HG02610 (cell line): ENCODE measurements around the gene STK38L.
"Not testable (repeated sequence)": the region's sequence is repeated elsewhere in the genome, so short reads cannot be mapped to it uniquely, and the experiment has no call there.

Experiments used
- ATAC-seq: cut with Tn5 transposase; IDR thresholded peaks from one replicate; pipeline ENCODE4 v1.9.1; 2021; ENCODE audit warnings: mild to moderate bottlenecking, moderate library complexity; ENCODE audit not compliant: unreplicated experiment

STK38L gene

DNA sequence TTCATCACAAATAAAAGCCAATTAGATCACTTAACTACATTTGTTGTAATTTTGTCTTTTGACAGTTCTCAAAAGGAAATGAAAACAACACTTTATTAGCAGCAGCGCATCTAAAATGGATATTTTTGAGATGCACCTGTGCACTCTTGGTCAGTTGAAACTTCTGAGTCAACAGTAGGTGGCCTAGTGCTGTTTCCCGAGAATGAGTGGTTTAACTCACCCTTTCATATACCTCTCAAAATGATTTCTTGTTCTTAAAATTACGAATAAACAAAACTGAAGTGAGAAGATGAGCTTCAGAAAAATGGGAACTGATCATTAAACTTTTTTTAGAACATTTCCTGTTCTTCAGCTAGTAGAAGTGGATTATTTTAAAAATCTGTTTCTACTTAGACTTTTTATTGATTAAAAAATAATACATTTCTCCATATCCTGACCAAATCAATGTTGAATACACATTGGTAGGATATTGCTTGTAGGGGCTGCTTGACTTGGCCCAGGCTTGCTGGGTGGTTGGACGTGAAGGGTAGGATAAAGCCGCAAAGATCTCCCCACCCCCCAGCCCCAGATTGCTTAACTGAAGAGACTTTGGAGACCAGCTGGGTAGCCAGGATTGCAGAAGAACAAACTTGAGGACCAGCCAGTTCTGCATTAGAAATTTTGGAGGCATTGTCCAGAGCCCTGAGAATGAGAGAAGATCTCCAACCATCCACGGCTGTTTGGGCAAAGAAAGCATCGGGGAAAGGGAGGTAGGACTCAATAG lies 22.3 kb upstream of the STK38L start:
- peak; percentile 78 for ATAC-seq

DNA sequence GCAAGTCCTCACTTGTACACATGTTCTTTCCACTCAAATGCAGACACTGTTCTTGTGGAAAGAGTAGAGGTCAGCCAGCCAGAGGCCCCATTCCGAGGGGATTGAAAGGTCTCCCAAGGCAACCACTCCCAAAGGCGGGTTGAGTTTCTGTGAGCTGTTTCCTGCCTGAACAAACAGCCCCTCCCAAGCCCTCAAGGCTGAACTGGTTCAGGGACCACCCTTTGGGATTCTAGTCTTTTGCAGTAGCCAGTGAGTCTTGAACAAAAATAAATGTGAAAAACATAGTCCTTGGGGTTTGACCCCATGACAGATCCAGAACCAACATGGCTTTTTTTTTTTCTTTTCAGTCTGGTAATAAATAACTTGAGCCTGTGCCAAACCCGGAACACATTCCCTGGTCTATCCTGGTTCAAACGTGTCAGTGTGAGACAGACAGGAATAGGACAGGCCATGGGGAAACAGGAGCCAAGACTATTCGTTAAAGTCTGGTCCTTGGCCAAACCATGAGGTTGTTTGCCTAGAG lies 17.6 kb upstream of the STK38L start:
- ATAC-seq, result no peak

DNA sequence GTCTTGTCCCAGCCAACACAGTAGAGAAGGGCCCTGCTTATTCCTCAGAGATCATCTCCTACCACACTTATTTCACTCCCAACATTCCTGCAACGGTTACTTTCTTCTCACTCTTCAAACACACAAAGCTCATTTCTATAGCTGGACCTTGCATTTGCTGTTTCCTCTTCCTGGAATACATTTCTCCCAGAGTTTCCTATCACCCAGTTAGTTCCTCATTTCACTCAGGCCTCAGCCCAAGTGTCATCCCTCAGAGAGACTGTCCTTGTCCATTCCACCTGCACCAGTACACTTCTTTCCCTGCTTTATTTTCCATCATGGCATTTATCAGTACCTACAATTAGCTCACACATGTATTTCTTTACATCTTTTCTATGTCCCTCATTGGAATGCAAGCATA lies 14.7 kb upstream of the STK38L start:
- ATAC-seq, result no peak

DNA sequence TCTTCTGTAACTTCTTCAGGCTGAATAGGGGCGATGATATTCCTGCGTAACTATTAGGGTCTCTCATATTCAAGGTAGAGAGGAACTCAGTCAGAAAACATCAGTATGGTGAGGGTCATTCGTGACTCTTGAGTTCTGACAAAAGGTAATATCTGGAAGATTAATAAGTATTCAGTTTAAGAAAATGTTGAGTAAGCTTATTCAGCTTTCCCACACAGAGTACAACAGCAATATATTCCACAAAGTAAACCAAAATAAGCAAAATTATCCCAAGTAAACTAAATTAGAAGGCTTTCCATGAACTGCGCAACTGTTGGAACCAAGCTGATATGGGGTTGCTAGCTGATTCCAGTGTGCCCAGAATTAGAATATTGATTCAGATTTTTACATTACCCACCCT lies 12.7 kb upstream of the STK38L start:
- not testable (repeated sequence) for ATAC-seq

DNA sequence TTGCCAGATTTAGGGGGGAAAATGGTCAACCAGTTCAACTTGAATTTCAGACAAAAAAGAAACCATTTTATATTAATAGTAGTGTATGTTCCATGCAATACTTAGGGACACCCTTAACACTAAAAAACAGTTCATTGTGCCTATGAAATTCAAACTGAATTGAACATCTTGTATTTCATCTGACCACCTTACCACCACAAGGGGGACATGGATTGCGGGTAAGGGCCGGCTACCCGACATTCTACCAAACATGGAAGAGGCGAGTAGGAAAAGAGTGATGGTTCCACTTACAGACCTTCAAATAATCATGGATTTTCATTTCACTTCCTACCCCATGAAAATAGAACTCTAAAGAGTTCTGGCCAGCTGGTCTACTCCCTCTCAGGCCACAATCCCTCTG lies 10.3 kb upstream of the STK38L start:
- ATAC-seq, result no peak

DNA sequence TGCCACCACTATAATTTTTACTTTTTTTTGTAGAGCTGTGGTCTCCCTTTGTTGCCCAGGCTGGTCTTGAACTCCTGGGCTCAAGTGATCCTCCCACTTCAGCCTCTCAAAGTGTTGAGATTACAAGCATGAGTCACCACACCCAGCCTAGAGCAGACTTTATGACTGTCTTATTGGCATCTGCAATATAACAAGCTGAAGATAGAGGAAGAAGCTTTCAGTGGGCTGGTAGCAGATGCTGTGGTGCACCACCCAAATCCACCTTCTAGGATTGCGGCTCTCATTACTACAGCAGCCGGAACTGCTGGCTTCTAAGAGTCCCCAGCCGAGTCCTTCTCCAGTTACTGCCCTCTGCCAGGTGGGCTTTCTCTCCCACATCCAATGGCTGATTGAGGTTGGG lies 7.6 kb upstream of the STK38L start:
- no peak for ATAC-seq

DNA sequence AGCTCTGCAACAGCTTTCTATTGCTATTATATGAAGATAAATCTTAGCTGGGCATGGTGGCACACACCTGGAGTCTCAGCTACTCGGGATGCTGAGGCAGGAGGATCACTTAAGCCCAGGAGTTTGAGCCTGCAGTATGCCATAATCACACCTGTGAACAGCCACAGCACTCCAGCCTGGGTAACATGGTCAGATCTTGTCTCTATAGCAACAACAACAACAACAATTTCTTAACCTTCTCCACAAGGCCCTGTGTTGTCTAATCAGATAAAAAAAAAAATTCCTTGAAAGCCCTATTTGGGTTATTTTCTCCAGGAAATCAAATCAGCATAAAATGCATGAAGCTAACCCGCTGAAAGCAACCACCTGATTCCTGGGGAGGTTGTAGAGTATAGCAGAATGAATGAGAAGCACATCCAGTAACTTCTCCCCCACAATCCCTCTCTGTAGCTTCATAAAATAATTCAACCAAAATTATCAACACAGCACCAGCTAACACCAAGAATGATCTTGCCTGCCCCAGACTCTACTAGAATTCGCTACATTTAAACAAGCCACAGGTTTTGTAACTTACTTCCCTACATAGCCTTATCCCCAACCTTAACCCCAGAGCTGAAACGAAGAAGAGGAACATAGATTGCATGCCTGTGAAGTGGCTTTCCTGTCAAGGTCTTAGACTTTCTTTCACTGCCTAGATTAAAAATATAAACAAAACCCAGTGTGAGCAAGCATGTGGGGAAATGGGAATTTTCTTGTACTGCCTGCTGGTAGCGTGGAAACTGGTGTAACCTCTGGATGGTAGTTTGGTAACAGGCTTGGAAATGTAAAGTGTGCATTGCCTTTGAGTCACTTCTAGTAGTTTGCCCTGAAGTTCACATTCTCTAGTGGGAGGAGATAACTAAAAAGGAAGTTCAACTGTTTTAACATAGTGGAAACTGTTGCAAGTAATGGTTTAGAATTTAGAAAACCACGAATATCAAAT lies 6.0 kb upstream of the STK38L start:
- peak; percentile 67 for ATAC-seq

DNA sequence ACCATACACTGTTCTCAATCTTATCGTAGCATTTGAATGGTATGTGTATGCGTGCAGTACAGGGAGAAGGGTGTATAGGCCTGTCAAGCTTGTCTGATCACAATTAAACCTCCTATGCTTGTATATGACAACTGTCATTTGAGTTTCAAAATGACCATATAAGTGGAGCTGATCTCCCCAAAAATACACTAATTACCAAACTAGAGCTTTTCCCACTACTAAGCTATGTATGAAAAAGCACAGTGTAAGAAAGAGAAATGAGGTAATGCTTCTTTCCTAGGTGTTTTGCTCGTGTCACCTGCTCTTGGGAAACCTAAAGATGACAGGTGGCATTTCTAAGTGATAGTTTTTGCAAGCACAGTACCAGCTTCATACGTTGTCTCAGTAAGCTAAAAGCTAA lies 1.1 kb upstream of the STK38L start:
- peak; percentile 34 for ATAC-seq

DNA sequence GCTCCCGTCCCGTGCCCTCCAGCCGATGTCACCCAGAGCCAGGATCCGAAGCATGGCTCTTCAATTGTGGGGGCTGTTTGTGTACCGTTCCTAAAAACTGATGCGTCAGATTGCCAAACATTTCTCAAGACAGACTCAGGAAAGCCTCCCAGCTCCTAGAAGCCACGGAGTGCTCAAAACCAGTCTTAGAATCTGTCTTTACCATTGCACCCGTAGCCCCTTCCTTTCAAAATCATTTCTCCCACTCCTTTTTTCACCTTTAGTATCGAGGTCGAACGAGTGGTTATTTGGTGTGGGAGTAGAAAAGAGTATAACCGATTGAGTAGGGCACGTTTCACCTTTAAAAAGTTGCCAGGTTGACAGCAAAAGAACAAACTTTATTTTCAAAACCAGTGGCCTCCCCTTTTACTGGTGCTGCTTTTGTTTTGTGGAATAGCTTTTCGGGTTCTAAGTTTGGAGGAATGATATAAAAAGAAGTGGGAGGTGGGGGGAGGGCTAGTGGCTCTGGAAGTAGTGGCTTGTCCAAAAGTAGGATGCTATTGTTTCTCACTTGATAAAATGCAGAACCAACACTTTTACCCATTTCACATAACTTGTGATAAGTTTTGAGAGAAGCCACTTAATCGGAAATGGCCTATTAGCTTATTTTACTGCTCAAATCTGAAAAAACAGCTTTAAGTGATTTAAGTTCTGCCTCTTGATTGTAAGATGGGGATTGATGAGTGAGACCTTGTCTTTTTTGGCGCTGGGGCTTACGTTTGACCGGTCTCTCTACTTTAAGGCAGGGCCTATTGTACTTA lies 803 bp downstream of the STK38L start:
- no peak for ATAC-seq

DNA sequence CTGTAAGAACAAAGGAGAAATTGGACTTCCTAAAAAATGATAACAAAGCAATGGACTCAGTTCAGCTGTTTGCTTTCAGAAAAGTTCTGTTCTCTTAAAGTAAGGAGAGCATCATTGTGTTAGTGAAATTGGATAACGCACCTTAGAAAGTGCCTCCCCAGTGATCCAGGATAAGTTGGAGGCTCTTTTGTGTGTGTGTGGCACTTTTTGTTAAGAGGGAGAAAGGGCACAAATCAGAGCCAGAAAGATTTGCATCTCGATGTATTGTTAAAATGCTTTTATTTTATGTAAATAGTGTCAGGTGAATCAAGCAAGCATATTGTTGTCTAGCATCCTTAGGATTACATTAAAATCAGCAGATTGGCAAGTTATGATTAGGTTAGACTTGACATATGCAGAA lies 2.1 kb downstream of the STK38L start:
- ATAC-seq, result no peak

DNA sequence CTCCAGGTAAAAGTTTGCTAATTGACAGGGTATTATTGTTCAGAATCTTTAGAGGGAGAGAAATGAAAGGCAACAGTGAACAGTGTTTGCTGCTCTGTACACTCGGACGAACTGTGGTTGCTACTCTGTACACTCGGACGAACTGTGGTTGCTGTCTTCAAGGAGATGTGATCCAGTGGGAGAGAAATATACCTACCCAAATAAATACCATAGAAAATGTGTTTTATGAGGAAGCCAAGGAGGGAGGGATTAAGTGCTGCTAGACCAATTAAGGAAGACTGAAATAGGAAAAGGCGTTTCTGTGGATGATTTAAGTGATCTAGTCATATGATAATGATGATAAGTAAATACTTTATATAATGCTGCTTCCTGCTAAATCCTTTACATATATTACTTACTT lies 2.7 kb downstream of the STK38L start:
- no peak for ATAC-seq

DNA sequence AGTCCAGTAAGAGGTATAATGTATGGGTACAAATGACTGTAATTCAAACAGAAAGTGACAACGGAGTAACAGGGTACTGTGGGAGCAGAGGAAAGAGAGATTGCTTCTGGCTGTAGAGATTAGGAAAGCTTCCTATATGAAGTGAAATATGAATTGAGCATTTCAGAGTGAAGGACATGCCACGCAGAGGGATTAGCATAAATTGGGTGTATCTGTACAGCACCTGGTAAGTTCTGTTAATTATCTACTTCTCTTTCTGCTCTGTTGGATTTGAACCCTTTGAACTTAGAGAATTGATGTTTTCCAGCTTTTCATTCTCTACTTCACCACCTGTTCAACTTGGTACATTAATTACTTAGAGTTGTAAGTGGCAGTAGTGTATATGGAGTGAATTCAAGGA lies 8.8 kb downstream of the STK38L start:
- no peak for ATAC-seq

DNA sequence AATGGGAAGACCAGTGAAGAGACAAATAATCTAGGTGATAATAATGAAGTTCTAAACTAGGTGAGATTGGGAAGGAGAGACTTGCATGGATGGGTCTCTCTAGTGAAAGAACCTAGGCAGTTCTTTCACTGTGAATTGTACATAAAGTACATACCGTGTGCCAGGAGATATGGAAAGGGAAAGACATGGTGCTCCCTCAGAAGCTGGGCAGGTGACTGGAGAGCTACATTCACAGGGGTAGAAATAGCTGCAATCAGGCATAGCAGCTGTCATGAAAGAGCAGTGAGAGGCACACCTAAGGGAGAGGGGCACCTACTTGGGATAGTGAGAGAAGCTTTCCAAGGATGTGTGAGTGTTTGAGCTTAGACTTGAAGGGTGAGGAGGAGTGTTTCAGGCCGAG lies 9.3 kb downstream of the STK38L start:
- no peak for ATAC-seq

DNA sequence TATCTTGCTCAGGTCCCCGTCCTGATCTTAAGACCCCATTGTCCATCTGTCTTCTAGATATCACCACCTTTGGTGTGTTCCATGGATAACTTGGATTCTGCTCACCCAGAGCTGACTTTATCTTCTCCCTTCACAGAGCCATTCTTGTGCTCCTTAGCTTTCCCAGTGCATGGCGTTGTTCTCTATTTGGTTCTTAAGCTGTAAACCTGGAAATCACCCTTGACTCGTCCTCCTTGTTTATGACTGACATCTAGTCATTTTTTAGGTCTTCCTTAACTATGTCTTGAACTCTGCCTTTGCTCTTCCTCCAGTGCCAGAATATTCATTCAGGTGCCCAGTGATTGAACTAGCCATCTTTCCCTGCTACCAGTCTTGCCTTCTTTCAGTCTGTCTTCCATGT lies 11.7 kb downstream of the STK38L start:
- ATAC-seq, result no peak

DNA sequence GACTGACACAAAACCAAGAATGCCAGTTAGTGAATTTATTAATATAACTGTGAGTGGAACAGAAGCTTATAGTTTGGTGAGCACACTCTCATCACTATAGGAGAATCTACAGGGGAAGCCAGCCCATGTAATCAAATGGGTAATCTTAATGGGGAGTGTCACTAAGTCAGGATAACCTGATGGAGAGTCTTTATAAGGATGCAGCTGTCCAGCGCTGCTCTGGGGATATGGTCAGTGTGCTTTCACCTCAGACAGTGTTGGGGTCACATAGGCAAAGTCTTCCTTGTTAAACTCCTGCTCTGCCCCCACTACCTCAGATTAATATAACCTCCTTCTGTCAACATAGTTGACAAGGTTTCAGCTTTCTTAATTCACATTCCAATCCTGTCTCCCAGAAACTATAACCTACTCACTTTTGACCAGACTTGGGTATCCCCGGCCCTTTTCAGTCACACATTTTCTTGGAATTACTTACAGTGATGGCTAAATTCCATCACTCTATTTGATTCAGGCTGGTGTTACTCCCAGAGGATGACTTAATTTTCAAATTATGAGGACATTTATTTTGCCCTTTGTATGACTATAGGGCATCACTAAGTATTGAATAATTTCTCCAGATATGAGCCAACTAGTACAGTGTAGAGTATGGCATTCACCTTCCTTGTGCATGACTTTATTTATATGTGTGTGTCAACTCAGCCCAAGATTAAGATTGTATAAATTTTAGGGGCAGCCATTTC lies 13.2 kb downstream of the STK38L start:
- ATAC-seq, result no peak

DNA sequence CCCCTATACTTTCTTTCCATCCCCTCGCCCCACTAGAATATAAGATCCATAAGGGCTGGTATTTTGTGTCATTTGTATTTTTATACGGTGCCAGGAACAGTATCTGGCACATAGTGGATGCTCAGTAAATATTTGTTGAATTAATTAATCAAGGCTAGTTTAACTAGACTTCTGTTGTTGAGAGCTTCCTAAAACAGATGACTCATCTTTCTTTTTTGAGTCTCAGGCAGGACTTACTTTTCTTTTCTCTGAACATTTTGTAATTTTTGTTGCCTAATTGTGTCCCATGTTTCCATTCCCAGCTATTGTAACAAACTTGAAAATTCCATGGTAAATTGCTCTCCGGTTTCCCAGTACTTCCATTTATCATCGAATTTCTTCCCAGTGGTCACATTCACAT lies 16.7 kb downstream of the STK38L start:
- ATAC-seq, result no peak

DNA sequence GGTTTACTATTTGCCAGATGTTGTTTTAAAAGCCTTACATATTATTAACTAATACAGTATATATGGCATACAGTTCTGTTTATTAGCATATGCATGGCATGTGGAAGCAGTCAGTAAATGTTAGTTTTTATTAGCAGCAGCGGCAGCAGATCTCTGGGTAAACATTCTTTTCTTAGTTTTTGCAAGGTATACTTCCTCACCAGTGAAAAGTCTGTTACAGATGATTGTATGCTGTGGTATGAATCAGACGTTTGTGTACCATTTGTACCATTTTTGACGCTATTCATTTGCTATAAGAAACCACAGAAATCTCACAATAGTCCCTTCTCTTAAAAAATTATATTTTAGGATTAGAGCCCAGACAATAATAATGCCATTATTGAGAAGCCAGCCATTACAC lies 17.8 kb downstream of the STK38L start:
- no peak for ATAC-seq

DNA sequence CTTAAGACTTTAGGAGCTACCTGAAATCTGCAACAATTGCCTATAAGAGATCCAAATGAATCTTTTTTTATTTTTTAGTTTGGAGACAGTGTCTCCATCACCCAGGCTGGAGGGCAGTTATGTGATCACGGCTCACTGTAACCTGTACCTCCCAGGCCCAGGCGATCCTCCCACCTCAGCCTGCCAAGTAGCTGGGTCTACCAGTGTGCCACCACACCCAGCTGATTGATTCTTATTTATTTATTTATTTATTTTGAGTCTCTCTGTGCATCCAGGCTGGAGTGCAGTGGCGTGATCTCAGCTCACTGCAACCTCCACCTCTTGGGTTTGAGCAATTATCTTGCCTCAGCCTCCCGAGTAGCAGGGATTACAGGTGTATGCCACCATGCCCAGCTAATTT lies 26.1 kb downstream of the STK38L start:
- ATAC-seq, result no peak

DNA sequence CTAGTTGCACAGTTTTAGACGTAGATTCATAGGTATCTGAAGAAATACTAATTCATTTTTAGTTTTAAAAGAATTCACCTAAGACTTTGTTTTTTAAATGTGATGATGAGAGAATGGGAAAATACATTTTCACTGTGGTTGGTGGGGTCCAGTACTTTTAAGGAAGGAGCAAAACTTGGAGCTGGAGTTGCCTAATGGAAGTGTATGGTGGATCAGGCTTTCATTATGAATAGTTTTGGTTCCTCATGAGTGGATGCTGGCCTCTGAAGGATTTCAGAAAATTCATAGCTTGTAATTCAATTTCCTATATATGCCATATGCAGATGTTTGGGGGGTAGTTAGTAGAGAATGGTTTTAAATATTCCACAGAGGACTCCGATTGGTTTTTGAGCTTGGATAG lies 27.1 kb downstream of the STK38L start:
- ATAC-seq, result no peak

DNA sequence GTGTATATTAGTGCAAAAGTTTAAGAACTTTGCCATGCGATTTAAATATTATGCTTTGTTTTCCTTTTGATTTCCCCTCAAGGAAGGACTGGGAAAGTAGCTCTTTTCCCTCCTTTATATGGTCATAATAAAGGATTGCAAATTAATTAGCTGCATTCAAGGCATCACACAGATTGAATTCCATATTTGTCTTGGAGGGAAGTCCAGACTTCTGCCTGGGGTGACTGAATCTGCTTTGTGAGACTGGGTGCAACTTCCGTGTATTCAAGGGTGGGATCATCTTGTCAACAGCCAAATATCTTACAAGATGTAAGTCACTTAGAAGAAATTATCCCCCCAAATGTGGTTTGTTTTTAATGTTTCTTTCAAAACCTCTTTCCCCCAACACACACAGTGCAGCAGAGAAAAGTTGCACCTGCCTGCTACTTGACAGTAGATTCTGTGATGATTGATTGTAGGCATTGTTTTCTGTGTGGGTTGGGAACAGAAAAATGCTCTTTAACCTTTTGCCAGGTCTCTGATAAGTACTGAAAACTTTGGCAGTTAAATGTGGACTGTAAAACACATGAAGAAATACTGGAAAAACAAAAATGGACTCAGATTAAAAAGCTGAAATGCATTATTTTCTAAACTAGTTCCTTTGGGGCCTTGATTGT lies 28.4 kb downstream of the STK38L start:
- no peak for ATAC-seq
